Measurements from ENCODE around the gene SPOUT1. TPM values are rescaled to one million over a fixed set of nuclear protein-coding genes. Genes with fewer than 3 reads are reported as not detected.

The SPOUT1 gene
- total and polyA plus RNA-seq, 2 of the 13 experiments (the other 11 are each of a cell fraction or from before 2014, with no cell fraction given) = 39.0 to 45.8 TPM

DNA sequence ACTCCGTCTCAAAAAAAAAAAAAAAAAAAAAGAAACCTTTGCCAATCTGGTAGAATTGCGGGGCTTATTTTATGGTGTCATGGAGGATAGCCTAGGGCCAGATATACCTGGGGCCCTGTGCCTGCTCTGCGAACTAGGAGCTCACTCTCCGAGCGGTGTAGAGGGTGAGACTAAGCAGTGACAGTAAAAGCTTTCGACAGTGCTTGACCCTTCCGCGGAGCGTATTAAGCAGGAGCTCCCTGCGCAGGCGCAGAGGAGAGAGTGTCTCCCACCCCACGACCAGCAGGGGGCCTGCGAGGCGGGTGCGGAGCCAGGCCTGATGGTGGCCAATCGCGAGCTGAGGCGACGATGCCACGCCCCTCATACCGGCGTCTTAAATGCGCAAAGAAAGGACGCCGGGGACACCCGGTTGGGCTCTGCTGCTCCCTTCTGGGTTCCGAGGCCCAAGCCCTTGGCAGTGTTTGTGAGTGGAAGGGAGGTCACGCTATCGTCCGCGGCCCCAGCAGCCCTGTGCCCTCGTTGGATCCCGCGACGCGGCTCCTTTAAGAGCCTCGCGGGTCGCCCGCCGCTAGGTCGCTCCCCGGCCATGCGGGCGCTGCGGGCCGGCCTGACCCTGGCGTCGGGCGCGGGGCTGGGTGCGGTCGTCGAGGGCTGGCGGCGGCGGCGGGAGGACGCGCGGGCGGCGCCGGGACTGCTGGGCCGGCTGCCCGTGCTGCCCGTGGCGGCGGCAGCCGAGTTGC is 11.3 kb downstream of the SPOUT1 start, which contains the start of gene ENDOG (continued):
- TF ChIP-seq KDM2A (CRISPR knock-in tag; IDR thresholded peaks at IDR 0.05; ENCODE audit: borderline replicate concordance, low read depth) = peak; percentile 78
- no peak for TF ChIP-seq TBX3 (IDR thresholded peaks at IDR 0.05; ENCODE audit: borderline replicate concordance)
- no peak for TF ChIP-seq U2AF2 (IDR thresholded peaks at IDR 0.05; ENCODE audit: low read depth, low read length)
- TF ChIP-seq KMT2A (CRISPR knock-in tag; IDR thresholded peaks at IDR 0.05) = peak; percentile 39
- TF ChIP-seq KDM6A (CRISPR knock-in tag; IDR thresholded peaks at IDR 0.05; ENCODE audit: low read depth) = no peak
- TF ChIP-seq KAT7 (CRISPR knock-in tag; IDR thresholded peaks at IDR 0.05; ENCODE audit: borderline replicate concordance) = no peak
- no peak for TF ChIP-seq CHD2 (IDR thresholded peaks at IDR 0.05; ENCODE audit: low read depth, low read length)
- no peak for TF ChIP-seq NPAS2 (CRISPR knock-in tag; IDR thresholded peaks at IDR 0.05; ENCODE audit: borderline replicate concordance)
- TF ChIP-seq, protein P1, sequence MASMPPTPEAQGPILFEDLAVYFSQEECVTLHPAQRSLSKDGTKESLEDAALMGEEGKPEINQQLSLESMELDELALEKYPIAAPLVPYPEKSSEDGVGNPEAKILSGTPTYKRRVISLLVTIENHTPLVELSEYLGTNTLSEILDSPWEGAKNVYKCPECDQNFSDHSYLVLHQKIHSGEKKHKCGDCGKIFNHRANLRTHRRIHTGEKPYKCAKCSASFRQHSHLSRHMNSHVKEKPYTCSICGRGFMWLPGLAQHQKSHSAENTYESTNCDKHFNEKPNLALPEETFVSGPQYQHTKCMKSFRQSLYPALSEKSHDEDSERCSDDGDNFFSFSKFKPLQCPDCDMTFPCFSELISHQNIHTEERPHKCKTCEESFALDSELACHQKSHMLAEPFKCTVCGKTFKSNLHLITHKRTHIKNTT (CRISPR knock-in tag; IDR thresholded peaks at IDR 0.05) = no peak
- TF ChIP-seq ZMYM3 (CRISPR knock-in tag; IDR thresholded peaks at IDR 0.05) = no peak
- TF ChIP-seq, protein P2, sequence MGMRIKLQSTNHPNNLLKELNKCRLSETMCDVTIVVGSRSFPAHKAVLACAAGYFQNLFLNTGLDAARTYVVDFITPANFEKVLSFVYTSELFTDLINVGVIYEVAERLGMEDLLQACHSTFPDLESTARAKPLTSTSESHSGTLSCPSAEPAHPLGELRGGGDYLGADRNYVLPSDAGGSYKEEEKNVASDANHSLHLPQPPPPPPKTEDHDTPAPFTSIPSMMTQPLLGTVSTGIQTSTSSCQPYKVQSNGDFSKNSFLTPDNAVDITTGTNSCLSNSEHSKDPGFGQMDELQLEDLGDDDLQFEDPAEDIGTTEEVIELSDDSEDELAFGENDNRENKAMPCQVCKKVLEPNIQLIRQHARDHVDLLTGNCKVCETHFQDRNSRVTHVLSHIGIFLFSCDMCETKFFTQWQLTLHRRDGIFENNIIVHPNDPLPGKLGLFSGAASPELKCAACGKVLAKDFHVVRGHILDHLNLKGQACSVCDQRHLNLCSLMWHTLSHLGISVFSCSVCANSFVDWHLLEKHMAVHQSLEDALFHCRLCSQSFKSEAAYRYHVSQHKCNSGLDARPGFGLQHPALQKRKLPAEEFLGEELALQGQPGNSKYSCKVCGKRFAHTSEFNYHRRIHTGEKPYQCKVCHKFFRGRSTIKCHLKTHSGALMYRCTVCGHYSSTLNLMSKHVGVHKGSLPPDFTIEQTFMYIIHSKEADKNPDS (CRISPR knock-in tag; IDR thresholded peaks at IDR 0.05) = 0 out of 2 replicates have a peak, but pooled peaks have one; percentile 67
- no peak for TF ChIP-seq ZNF17 (CRISPR knock-in tag; IDR thresholded peaks at IDR 0.05)
- TF ChIP-seq ZEB1 (IDR thresholded peaks at IDR 0.05; ENCODE audit: insufficient replicate concordance, low read depth) = no peak
- TF ChIP-seq, protein P3, sequence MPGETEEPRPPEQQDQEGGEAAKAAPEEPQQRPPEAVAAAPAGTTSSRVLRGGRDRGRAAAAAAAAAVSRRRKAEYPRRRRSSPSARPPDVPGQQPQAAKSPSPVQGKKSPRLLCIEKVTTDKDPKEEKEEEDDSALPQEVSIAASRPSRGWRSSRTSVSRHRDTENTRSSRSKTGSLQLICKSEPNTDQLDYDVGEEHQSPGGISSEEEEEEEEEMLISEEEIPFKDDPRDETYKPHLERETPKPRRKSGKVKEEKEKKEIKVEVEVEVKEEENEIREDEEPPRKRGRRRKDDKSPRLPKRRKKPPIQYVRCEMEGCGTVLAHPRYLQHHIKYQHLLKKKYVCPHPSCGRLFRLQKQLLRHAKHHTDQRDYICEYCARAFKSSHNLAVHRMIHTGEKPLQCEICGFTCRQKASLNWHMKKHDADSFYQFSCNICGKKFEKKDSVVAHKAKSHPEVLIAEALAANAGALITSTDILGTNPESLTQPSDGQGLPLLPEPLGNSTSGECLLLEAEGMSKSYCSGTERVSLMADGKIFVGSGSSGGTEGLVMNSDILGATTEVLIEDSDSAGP (CRISPR knock-in tag; IDR thresholded peaks at IDR 0.05; ENCODE audit: borderline replicate concordance) = peak; percentile 99
- TF ChIP-seq EED (CRISPR knock-in tag; IDR thresholded peaks at IDR 0.05) = no peak
- no peak for TF ChIP-seq SMAD9 (CRISPR knock-in tag; IDR thresholded peaks at IDR 0.05)
- no peak for TF ChIP-seq SATB2 (CRISPR knock-in tag; IDR thresholded peaks at IDR 0.05)
- TF ChIP-seq, protein P4, sequence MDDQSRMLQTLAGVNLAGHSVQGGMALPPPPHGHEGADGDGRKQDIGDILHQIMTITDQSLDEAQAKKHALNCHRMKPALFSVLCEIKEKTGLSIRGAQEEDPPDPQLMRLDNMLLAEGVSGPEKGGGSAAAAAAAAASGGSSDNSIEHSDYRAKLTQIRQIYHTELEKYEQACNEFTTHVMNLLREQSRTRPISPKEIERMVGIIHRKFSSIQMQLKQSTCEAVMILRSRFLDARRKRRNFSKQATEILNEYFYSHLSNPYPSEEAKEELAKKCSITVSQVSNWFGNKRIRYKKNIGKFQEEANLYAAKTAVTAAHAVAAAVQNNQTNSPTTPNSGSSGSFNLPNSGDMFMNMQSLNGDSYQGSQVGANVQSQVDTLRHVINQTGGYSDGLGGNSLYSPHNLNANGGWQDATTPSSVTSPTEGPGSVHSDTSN (CRISPR knock-in tag; IDR thresholded peaks at IDR 0.05; ENCODE audit: borderline replicate concordance) = no peak
- no peak; the same call in 1 of the 2 replicates for TF ChIP-seq MED13 (CRISPR knock-in tag; IDR thresholded peaks at IDR 0.05)
- no peak for TF ChIP-seq IKZF4 (CRISPR knock-in tag; IDR thresholded peaks at IDR 0.05; ENCODE audit: borderline replicate concordance, low read depth, not compliant biosample characterization)
- no peak for TF ChIP-seq TCF7L2 (IDR thresholded peaks at IDR 0.05; ENCODE audit: low read depth, low read length)
- TF ChIP-seq ZNF577 (CRISPR knock-in tag; IDR thresholded peaks at IDR 0.05; ENCODE audit: borderline replicate concordance, low read depth) = no peak
- TF ChIP-seq ZNF350 (CRISPR knock-in tag; IDR thresholded peaks at IDR 0.05; ENCODE audit: borderline replicate concordance, low read depth) = peak; percentile 25; the same call in 1 of the 2 replicates
- TF ChIP-seq, protein P5, sequence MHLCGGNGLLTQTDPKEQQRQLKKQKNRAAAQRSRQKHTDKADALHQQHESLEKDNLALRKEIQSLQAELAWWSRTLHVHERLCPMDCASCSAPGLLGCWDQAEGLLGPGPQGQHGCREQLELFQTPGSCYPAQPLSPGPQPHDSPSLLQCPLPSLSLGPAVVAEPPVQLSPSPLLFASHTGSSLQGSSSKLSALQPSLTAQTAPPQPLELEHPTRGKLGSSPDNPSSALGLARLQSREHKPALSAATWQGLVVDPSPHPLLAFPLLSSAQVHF (CRISPR knock-in tag; IDR thresholded peaks at IDR 0.05) = no peak
